ENCODE results near the gene TBL1X. TPM values are rescaled to one million over a fixed set of nuclear protein-coding genes. Genes with fewer than 3 reads are reported as not detected.
"Not testable (repeated sequence)": the region's sequence is repeated elsewhere in the genome, so short reads cannot be mapped to it uniquely, and the experiment has no call there.

Gene TBL1X
- total RNA-seq, 1 donor from 2014 or later: 34.5 TPM

DNA sequence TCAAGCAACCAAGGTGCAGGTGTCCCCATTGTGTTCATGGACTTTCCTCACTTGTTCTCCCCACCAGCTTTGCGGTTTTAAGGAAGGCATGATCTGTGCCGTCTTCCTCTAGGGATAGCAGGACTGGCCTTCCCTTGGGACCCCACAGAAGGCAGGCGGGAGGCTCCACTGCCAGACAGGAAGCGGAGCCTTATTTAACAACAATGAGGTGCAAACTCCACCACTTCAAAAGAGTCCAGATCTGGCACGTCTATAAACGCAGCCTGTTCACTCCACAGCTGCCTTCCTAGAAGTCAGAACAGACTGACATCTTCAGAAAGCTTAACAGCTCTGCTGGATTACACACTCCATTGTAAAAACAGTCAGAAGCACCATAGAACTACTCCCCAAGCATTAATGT is 302.5 kb downstream of the TBL1X start:
- Mint-ChIP-seq H3K27ac (no peak overlapping the region), H3K27me3 (ENCODE audit: low read depth) (no peaks in the 10 kb centered on the region), H3K4me3 (no peak overlapping the region), H3K4me1 (peaks cover 5% of the 10 kb centered on the region), H3K36me3 (peaks cover 2% of the 10 kb centered on the region), H3K9me3 (peaks cover 18% of the 10 kb centered on the region)
- DNase-seq (ENCODE audit: low spot score in 2 of 2, unreplicated experiment in 2 of 2): no peak
- TF ChIP-seq, protein P1, sequence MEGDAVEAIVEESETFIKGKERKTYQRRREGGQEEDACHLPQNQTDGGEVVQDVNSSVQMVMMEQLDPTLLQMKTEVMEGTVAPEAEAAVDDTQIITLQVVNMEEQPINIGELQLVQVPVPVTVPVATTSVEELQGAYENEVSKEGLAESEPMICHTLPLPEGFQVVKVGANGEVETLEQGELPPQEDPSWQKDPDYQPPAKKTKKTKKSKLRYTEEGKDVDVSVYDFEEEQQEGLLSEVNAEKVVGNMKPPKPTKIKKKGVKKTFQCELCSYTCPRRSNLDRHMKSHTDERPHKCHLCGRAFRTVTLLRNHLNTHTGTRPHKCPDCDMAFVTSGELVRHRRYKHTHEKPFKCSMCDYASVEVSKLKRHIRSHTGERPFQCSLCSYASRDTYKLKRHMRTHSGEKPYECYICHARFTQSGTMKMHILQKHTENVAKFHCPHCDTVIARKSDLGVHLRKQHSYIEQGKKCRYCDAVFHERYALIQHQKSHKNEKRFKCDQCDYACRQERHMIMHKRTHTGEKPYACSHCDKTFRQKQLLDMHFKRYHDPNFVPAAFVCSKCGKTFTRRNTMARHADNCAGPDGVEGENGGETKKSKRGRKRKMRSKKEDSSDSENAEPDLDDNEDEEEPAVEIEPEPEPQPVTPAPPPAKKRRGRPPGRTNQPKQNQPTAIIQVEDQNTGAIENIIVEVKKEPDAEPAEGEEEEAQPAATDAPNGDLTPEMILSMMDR (IDR thresholded peaks at IDR 0.05; ENCODE audit: unreplicated experiment): no peak

DNA sequence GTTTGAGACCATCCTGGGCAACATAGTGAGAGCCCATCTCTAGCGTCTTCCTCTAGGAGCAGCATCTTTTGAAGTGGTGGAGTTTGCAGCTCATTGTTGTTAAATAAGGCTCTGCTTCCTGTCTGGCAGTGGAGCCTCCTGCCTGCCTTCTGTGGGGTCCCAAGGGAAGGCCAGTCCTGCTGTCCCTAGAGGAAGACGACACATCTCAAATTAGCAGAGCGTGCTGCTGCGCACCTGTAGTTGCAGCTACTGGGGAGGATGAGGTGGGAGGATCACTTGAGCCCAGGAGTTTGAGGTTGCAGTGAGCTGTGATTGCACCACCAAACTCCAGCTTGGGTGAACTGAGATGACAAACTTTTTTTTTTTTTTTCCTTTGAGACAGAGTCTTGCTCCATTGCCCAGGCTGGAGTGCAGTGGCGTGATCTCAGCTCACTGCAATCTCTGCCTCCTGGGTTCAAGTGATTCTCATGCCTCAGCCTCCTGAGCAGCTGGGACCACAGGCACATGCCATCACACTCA is 303.5 kb downstream of the TBL1X start:
- not testable (repeated sequence) for H3K27me3 Mint-ChIP-seq (ENCODE audit: low read depth); H3K4me3 Mint-ChIP-seq; H3K27ac Mint-ChIP-seq; H3K4me1 Mint-ChIP-seq; DNase-seq (ENCODE audit: low spot score in 2 of 2, unreplicated experiment in 2 of 2); H3K36me3 Mint-ChIP-seq
- H3K9me3 Mint-ChIP-seq: peaks cover 14% of the 10 kb centered on the region

DNA sequence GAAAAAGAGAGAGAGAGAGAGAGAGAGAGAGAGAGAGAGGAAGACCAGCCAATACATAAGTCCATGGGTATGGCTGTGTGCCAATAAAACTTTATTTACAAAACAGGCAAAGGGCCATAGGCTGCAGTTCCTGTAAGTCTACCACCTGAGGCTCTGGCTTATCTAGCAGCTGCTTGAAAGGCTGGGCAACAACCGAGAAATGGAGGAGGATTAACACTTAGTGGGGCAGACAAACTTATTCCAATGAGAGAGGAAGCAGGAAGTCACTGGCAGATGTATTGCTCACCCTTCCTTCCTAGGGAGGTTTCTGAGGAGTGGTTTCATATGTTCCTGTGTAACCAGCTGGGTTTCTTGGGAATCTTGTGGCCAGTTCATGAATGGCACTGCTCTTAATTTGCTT is 305.5 kb downstream of the TBL1X start:
- H3K27ac Mint-ChIP-seq: no peak overlapping the region

DNA sequence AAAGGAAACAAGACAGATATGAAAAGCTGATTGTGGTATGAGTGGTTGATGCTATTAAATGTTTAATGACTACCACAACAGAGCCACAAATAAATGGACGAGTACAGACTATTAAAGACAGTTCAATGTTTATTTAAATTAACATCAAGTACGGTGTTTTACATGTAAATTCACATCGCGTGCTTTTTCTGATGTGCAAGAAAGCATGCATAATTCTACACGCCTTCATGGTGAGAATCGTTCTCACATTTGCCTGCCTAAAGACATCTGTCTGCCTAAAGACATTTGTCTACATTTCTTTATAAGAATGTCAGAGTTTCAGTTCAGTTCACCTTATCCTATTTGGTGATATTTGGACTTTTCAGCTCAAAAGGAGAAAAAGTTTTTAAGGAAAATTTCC is 308.1 kb downstream of the TBL1X start:
- Mint-ChIP-seq H3K27ac (no peak overlapping the region), H3K36me3 (no peaks in the 10 kb centered on the region), H3K27me3 (ENCODE audit: low read depth) (no peaks in the 10 kb centered on the region), H3K9me3 (peaks cover 12% of the 10 kb centered on the region), H3K4me1 (no peaks in the 10 kb centered on the region), H3K4me3 (no peak overlapping the region)
- no peak for DNase-seq (ENCODE audit: low spot score in 2 of 2, unreplicated experiment in 2 of 2)
- TF ChIP-seq, protein P1 (IDR thresholded peaks at IDR 0.05; ENCODE audit: unreplicated experiment): no peak

More for the DNA sequence above, 305.5 kb downstream of the TBL1X start:
- TF ChIP-seq, protein P1 (IDR thresholded peaks at IDR 0.05; ENCODE audit: unreplicated experiment): no peak
- Mint-ChIP-seq H3K27me3 (ENCODE audit: low read depth) (no peaks in the 10 kb centered on the region), H3K9me3 (peaks cover 12% of the 10 kb centered on the region), H3K4me3 (no peak overlapping the region), H3K4me1 (peaks cover 5% of the 10 kb centered on the region), H3K36me3 (peaks cover 2% of the 10 kb centered on the region)
- no peak for DNase-seq (ENCODE audit: low spot score in 2 of 2, unreplicated experiment in 2 of 2)

DNA sequence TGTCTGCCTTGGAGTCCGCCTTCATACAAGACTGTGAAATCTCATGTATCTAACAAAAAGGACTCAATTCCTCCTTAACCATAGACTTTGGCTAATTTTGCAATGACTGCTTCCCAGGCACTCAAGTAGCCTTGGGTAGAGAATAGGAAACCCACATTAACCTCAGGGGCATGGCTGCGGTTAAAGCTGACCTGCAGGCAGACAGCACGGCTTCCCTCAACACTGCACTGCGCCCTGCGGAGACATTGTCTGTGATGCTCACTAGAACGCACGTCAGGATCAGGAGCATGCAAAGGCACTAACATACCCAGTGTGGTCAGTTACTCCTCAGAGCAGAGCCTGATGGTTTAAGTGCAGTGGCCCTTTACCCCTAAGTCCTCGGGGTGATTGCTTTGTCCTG is 311.1 kb downstream of the TBL1X start:
- no peak for DNase-seq (ENCODE audit: low spot score in 2 of 2, unreplicated experiment in 2 of 2)
- TF ChIP-seq, protein P1 (IDR thresholded peaks at IDR 0.05; ENCODE audit: unreplicated experiment): no peak
- Mint-ChIP-seq H3K27ac (no peak overlapping the region), H3K9me3 (no peaks in the 10 kb centered on the region), H3K4me1 (no peaks in the 10 kb centered on the region), H3K36me3 (peaks cover 2% of the 10 kb centered on the region), H3K27me3 (ENCODE audit: low read depth) (no peaks in the 10 kb centered on the region), H3K4me3 (no peak overlapping the region)

DNA sequence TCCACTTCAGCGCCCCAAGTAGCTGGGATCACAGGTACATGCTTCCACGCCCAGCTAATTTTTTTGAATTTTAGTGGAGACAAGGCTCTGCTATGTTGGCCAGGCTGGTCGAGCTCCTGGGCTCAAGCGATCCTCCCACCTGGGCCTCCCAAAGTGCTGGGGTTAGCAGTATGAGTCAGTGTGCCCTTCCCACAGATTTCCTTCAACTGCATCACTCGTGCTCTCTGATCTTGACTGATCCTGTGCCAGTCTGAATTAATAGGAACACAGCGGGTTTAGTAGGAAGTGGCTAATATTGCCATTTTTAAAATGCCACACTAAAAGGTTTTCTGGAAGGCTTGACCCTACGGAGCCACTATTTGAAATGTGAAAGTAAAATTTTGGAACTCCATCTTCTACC is 317.1 kb downstream of the TBL1X start:
- H3K4me1 Mint-ChIP-seq: no peaks in the 10 kb centered on the region
- TF ChIP-seq, protein P1 (IDR thresholded peaks at IDR 0.05; ENCODE audit: unreplicated experiment): no peak
- peaks cover 2% of the 10 kb centered on the region for H3K36me3 Mint-ChIP-seq
- H3K4me3 Mint-ChIP-seq: no peak overlapping the region
- no peak for DNase-seq (ENCODE audit: low spot score in 2 of 2, unreplicated experiment in 2 of 2)
- H3K27me3 Mint-ChIP-seq (ENCODE audit: low read depth): no peaks in the 10 kb centered on the region
- H3K27ac Mint-ChIP-seq: no peak overlapping the region
- H3K9me3 Mint-ChIP-seq: no peaks in the 10 kb centered on the region
